Measurements from ENCODE around the gene CMTR2. TPM values are rescaled to one million over a fixed set of nuclear protein-coding genes. Genes with fewer than 3 reads are reported as not detected.

The CMTR2 gene
- total RNA-seq, 1 experiment from 2014 or later: 13.4 TPM

DNA sequence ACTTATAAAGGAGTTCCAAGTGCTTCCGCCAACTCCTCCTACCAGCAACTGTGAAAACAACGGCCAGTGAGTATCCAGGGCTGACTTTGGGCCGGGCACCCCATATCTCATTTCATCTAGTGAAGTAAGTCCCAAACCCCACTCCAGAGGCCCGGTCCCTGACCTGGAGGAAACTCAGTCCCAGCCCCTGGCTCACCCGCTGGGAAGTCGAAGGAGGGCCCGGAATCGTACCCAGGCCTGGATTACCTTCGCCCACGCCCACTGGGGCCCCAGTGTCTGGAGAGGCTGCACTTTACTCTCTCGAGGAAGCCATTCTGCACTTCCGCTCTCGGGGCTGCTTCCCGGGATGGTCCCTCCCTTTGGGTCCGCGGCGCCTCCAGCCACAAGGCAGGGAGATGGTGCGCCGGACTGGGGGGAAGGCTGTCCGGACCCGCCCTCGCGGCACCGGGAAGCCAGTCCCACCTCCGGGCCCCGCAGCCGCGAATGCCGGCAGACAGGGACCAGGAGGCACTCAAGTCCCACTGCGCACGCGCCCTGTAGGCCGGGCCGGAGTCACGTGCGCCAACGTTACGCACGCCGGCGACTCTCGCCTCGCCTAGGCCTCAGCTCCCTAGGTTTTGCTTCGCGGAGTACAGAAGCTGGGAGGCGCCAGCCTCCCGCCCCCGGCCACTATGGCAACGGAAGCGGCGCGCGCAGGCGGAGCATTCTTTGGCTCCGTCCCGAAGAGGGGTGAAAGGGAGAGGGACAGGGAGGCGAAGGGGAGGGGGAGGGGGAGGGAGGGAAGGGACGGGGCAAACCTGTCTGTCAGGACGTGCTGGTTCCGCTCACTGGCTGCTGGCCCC is at the start of gene CMTR2 (continued):
- TF ChIP-seq ZBTB43 (CRISPR knock-in tag; IDR thresholded peaks at IDR 0.05) (no peak), ETV6 (CRISPR knock-in tag; IDR thresholded peaks at IDR 0.05) (no peak; the same call in 1 of the 2 replicates), OVOL2 (CRISPR knock-in tag; IDR thresholded peaks at IDR 0.05; ENCODE audit: borderline replicate concordance) (no peak), TEAD4 (CRISPR knock-in tag; IDR thresholded peaks at IDR 0.05) (no peak), MLX (CRISPR knock-in tag; IDR thresholded peaks at IDR 0.05) (0 out of 2 replicates have a peak, but pooled peaks have one; percentile 35), JUN (CRISPR knock-in tag; IDR thresholded peaks at IDR 0.05) (no peak), USF2 (CRISPR knock-in tag; IDR thresholded peaks at IDR 0.05) (peak; percentile 98), ATF2 (CRISPR knock-in tag; IDR thresholded peaks at IDR 0.05; ENCODE audit: borderline replicate concordance, low read depth) (no peak), ZNF532 (CRISPR knock-in tag; IDR thresholded peaks at IDR 0.05; ENCODE audit: borderline replicate concordance) (no peak), FOXP4 (CRISPR knock-in tag; IDR thresholded peaks at IDR 0.05) (peak; percentile 70), FOXK1 (CRISPR knock-in tag; IDR thresholded peaks at IDR 0.05) (peak; percentile 71; the same call in 1 of the 2 replicates), ZNF232 (CRISPR knock-in tag; IDR thresholded peaks at IDR 0.05) (peak; percentile 81; the same call in 1 of the 2 replicates), FOXJ3 (CRISPR knock-in tag; IDR thresholded peaks at IDR 0.05; ENCODE audit: borderline replicate concordance) (no peak), SOX15 (CRISPR knock-in tag; IDR thresholded peaks at IDR 0.05) (no peak), ZNF138 (CRISPR knock-in tag; conservative IDR thresholded peaks at IDR 0.05) (no peak), KAT7 (CRISPR knock-in tag; IDR thresholded peaks at IDR 0.05; ENCODE audit: borderline replicate concordance) (peak; percentile 90; the same call in 1 of the 2 replicates), SMAD4 (CRISPR knock-in tag; IDR thresholded peaks at IDR 0.05) (0 out of 2 replicates have a peak, but pooled peaks have one; percentile 71)
- TF ChIP-seq, protein P1, sequence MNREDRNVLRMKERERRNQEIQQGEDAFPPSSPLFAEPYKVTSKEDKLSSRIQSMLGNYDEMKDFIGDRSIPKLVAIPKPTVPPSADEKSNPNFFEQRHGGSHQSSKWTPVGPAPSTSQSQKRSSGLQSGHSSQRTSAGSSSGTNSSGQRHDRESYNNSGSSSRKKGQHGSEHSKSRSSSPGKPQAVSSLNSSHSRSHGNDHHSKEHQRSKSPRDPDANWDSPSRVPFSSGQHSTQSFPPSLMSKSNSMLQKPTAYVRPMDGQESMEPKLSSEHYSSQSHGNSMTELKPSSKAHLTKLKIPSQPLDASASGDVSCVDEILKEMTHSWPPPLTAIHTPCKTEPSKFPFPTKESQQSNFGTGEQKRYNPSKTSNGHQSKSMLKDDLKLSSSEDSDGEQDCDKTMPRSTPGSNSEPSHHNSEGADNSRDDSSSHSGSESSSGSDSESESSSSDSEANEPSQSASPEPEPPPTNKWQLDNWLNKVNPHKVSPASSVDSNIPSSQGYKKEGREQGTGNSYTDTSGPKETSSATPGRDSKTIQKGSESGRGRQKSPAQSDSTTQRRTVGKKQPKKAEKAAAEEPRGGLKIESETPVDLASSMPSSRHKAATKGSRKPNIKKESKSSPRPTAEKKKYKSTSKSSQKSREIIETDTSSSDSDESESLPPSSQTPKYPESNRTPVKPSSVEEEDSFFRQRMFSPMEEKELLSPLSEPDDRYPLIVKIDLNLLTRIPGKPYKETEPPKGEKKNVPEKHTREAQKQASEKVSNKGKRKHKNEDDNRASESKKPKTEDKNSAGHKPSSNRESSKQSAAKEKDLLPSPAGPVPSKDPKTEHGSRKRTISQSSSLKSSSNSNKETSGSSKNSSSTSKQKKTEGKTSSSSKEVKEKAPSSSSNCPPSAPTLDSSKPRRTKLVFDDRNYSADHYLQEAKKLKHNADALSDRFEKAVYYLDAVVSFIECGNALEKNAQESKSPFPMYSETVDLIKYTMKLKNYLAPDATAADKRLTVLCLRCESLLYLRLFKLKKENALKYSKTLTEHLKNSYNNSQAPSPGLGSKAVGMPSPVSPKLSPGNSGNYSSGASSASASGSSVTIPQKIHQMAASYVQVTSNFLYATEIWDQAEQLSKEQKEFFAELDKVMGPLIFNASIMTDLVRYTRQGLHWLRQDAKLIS (CRISPR knock-in tag; IDR thresholded peaks at IDR 0.05; ENCODE audit: borderline replicate concordance): 0 out of 2 replicates have a peak, but pooled peaks have one; percentile 72
- TF ChIP-seq, protein P2, sequence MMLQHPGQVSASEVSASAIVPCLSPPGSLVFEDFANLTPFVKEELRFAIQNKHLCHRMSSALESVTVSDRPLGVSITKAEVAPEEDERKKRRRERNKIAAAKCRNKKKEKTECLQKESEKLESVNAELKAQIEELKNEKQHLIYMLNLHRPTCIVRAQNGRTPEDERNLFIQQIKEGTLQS (CRISPR knock-in tag; conservative IDR thresholded peaks at IDR 0.05): no peak

Measured in WTC11 (cell line).